Nephron (organoid): Measurements from ENCODE around the gene PRICKLE2.

Experiments used
- H3K27ac Mint-ChIP-seq, 3 experiments: 2 replicates each; pipeline ENCODE4 v1.8.0; 2020; ENCODE audit warnings: mixed read lengths in 3 of 3, mild to moderate bottlenecking in 2 of 3, moderate library complexity in 1 of 3
- H3K27me3 Mint-ChIP-seq: 2 replicates; pipeline ENCODE4 v1.8.0; 2021; ENCODE audit warnings: low read depth, mild to moderate bottlenecking, moderate library complexity, mixed read lengths
- H3K36me3 Mint-ChIP-seq: 2 replicates; pipeline ENCODE4 v1.8.0; 2020; ENCODE audit warnings: low read depth, mixed read lengths
- H3K4me1 Mint-ChIP-seq: 2 replicates; pipeline ENCODE4 v1.8.0; 2020; ENCODE audit warnings: mixed read lengths
- H3K4me3 Mint-ChIP-seq, 3 experiments: 2 replicates each; pipeline ENCODE4 v1.8.0; 2020; ENCODE audit warnings: mild to moderate bottlenecking in 3 of 3, mixed read lengths in 3 of 3, moderate library complexity in 2 of 3
- H3K9me3 Mint-ChIP-seq: 2 replicates; pipeline ENCODE4 v1.8.0; 2020; ENCODE audit warnings: mixed read lengths
- TF ChIP-seq, protein P1 (sequence below), 3 experiments: fragments of 200-600 bp; sonication (generic); IDR thresholded peaks; one replicate each; pipeline ENCODE4 v1.5.0; 2021; ENCODE audit warnings: antibody characterized with exemption in 3 of 3; ENCODE audit not compliant: unreplicated experiment in 3 of 3

PRICKLE2 gene

GRCh38 chr3:64109438-64109837, 115.8 kb downstream of the PRICKLE2 start:
- H3K36me3 Mint-ChIP-seq: peaks cover 37% of the 10 kb centered on the region
- peaks cover 7% of the 10 kb centered on the region for H3K9me3 Mint-ChIP-seq
- peaks cover 73% of the 10 kb centered on the region for H3K4me1 Mint-ChIP-seq
- peak overlapping the region; percentile 74 to 93 (median 80) for H3K27ac Mint-ChIP-seq
- TF ChIP-seq, protein P1, sequence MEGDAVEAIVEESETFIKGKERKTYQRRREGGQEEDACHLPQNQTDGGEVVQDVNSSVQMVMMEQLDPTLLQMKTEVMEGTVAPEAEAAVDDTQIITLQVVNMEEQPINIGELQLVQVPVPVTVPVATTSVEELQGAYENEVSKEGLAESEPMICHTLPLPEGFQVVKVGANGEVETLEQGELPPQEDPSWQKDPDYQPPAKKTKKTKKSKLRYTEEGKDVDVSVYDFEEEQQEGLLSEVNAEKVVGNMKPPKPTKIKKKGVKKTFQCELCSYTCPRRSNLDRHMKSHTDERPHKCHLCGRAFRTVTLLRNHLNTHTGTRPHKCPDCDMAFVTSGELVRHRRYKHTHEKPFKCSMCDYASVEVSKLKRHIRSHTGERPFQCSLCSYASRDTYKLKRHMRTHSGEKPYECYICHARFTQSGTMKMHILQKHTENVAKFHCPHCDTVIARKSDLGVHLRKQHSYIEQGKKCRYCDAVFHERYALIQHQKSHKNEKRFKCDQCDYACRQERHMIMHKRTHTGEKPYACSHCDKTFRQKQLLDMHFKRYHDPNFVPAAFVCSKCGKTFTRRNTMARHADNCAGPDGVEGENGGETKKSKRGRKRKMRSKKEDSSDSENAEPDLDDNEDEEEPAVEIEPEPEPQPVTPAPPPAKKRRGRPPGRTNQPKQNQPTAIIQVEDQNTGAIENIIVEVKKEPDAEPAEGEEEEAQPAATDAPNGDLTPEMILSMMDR (IDR thresholded peaks at IDR 0.05; ENCODE audit: unreplicated experiment in 3 of 3): no peak
- H3K27me3 Mint-ChIP-seq: no peaks in the 10 kb centered on the region
- H3K4me3 Mint-ChIP-seq: peak overlapping the region in 1 of 3 experiments; percentile 20

DNA sequence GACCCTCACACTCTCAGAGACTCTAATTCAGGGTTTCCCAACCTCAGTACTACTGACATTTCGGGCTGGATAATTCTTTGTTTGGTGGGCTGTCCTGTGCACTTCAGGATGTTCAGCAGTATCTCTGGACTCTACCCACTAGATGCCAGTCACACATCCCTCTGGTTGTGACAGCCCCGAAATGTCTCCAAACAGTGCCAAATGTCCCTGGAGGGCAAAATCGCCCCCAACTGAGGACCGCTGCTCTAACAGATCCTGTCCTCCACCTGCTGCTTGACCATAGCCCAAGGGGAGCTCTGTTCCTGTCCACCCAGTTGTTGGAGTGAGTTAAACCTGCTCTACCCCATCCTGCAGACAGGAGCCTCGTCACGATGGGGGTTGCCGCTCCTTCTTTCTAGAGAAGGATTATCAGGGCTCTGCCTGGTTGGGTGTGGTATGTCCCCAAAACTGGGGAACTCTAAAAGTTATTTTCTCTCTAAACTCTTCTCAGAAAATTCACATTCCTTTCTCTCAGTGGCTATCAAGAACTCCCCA, 116.4 kb downstream of the PRICKLE2 start:
- peaks cover 79% of the 10 kb centered on the region for H3K4me1 Mint-ChIP-seq
- H3K4me3 Mint-ChIP-seq: peak overlapping the region in 1 of 3 experiments; percentile 20
- peaks cover 31% of the 10 kb centered on the region for H3K36me3 Mint-ChIP-seq
- no peaks in the 10 kb centered on the region for H3K27me3 Mint-ChIP-seq
- H3K27ac Mint-ChIP-seq: peak overlapping the region; percentile 74 to 93 (median 80)
- TF ChIP-seq, protein P1 (IDR thresholded peaks at IDR 0.05; ENCODE audit: unreplicated experiment in 3 of 3): no peak
- peaks cover 4% of the 10 kb centered on the region for H3K9me3 Mint-ChIP-seq

- no peaks in the 10 kb centered on the region for H3K27me3 Mint-ChIP-seq
- H3K9me3 Mint-ChIP-seq: peaks cover 4% of the 10 kb centered on the region
Measured at GRCh38 chr3:64108231-64108630, 117.0 kb downstream of the PRICKLE2 start.

GRCh38 chr3:64107190-64107589, 118.1 kb downstream of the PRICKLE2 start:
- H3K27ac Mint-ChIP-seq: peak overlapping the region; percentile 66 to 87 (median 85)
- peaks cover 18% of the 10 kb centered on the region for H3K36me3 Mint-ChIP-seq
- peaks cover 80% of the 10 kb centered on the region for H3K4me1 Mint-ChIP-seq
- H3K9me3 Mint-ChIP-seq: no peaks in the 10 kb centered on the region
- TF ChIP-seq, protein P1 (IDR thresholded peaks at IDR 0.05; ENCODE audit: unreplicated experiment in 3 of 3): no peak
- H3K27me3 Mint-ChIP-seq: no peaks in the 10 kb centered on the region
- H3K4me3 Mint-ChIP-seq: no peak overlapping the region

More at GRCh38 chr3:64108231-64108630, 117.0 kb downstream of the PRICKLE2 start:
- H3K4me1 Mint-ChIP-seq: peaks cover 80% of the 10 kb centered on the region
- no peak overlapping the region for H3K4me3 Mint-ChIP-seq
- peaks cover 26% of the 10 kb centered on the region for H3K36me3 Mint-ChIP-seq
- TF ChIP-seq, protein P1 (IDR thresholded peaks at IDR 0.05; ENCODE audit: unreplicated experiment in 3 of 3): no peak
- H3K27ac Mint-ChIP-seq: peak overlapping the region; percentile 48 to 87 (median 66)

DNA sequence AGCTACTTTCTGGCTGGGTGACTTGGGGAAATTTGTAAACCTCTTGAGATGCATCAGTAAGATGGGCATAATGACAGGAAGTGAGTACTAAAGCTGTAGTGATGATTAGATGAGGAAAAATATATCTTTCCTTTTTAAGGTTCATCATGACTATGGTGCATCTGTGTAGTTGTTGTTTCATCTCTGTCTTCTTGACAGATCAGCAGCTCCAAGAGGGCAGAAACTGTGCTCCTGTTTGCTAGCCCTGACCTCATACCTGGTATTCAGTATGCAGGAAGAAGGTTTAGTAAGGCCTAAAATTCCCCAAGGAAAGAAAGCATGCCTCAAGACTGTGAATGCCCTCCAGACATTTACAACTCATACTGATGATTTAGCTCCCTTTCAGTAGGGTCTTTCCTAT, 119.5 kb downstream of the PRICKLE2 start:
- Mint-ChIP-seq H3K27me3 (no peaks in the 10 kb centered on the region), H3K4me3 (no peak overlapping the region), H3K36me3 (peaks cover 5% of the 10 kb centered on the region), H3K4me1 (peaks cover 66% of the 10 kb centered on the region), H3K9me3 (no peaks in the 10 kb centered on the region), H3K27ac (peak overlapping the region; percentile 37 to 87 (median 66))
- TF ChIP-seq, protein P1 (IDR thresholded peaks at IDR 0.05; ENCODE audit: unreplicated experiment in 3 of 3): no peak

DNA sequence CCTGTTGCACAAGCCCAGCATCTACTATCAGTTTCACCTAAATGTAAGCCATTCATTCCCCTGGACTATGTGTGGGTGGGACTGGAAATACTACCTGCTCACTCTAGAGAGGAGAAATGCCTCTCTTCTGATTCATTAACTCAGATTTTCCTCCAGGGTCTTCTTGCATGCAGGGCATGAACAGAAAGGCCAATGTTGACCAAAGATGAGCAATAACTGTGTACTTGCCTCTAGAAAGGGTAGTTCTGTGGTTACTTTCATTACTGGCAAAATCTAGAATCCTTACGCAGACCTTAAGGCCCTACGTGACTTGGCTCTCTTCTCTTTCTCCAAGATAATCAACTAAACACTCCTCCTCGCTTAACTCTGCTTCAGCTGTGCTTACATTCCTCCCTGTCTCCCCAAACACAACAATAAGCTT, 120.6 kb downstream of the PRICKLE2 start:
- H3K4me1 Mint-ChIP-seq: peaks cover 56% of the 10 kb centered on the region
- no peaks in the 10 kb centered on the region for H3K9me3 Mint-ChIP-seq
- no peaks in the 10 kb centered on the region for H3K27me3 Mint-ChIP-seq
- peak overlapping the region in 1 of 3 experiments; percentile 10 for H3K4me3 Mint-ChIP-seq
- peaks cover under 1% of the 10 kb centered on the region for H3K36me3 Mint-ChIP-seq
- H3K27ac Mint-ChIP-seq: peak overlapping the region; percentile 66 to 87 (median 74)
- TF ChIP-seq, protein P1 (IDR thresholded peaks at IDR 0.05; ENCODE audit: unreplicated experiment in 3 of 3): no peak
